Fibroblast of upper back skin (primary cell): ENCODE data around the gene ADAM22.

ENCODE experiments used
- DNase-seq: peaks from one replicate; pipeline ENCODE4 v3.0.0-alpha.2; 2013

Gene ADAM22

DNA sequence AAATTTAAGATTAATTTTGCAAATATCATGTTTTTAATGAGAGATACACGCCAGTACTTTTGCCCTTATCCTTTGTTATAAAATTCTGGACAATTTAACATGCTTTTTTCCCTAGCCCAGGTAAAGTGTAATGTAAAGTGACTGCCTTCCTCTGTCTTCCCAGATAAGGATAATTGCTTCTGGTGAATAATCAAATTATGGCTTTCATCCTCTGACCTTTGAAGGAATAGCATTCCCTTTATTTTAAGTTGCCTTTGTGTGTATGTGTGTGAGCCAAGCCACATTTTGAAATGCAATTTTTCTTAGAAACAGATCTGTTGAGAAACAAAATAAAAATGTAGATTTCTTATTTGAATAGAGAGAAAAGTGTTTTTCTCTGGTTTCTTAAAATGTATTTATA lies 107.5 kb downstream of the ADAM22 start:
- DNase-seq, result no peak

DNA sequence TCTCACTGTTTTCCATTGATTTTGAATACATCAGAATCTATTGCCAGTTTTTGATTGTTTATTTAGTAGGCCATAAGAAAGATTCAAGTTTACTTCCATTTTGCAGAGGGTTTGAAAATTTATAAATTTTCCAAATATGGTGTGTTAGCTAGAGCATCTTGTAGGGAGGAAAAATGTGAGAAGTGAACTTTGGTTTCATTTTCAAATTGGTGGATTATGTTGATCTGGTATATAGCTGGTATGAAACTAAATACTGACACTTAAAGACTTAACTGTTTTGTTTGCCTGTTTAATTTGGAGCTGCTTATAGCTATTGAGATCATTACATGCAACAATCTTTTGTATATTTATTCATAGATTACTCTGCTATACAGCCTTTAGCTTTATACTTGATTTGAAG lies 108.1 kb downstream of the ADAM22 start:
- no peak for DNase-seq

DNA sequence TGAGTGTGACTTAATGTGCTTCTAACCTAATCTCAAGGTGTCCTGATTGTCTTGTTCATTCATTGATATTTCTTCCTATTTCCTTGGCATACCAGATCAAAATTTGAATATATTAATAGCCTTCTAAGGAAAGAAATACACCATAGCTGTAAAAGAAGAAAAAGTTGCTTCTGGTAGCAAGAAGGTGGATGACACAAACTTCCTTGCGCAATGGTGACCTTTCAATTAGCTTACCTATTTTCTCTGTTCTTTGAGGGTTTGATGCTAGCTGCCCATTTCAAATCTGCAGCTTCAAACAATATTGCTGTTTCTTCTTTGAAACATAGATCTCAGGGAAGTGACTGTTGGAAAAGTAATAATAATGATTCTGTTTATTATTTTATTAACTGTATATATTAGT lies 108.8 kb downstream of the ADAM22 start:
- no peak for DNase-seq

DNA sequence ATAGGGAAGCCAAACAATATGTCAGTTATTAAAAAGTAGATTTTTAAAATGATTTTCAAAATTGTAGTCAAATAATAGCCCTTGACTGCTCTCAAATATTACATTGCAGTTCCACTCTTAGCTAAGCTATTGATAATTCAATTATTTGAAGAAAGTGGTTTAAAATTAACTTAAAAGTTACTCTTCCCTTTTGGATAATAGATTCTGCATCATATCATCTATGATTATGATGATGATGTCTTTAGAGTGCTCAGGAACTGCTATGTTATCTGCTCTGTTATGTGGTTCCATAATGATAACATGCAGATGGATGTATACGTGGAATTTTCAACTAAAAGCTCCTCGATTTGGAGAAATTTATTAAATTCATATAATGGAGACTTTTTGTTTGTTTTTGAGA lies 110.0 kb downstream of the ADAM22 start:
- no peak for DNase-seq

DNA sequence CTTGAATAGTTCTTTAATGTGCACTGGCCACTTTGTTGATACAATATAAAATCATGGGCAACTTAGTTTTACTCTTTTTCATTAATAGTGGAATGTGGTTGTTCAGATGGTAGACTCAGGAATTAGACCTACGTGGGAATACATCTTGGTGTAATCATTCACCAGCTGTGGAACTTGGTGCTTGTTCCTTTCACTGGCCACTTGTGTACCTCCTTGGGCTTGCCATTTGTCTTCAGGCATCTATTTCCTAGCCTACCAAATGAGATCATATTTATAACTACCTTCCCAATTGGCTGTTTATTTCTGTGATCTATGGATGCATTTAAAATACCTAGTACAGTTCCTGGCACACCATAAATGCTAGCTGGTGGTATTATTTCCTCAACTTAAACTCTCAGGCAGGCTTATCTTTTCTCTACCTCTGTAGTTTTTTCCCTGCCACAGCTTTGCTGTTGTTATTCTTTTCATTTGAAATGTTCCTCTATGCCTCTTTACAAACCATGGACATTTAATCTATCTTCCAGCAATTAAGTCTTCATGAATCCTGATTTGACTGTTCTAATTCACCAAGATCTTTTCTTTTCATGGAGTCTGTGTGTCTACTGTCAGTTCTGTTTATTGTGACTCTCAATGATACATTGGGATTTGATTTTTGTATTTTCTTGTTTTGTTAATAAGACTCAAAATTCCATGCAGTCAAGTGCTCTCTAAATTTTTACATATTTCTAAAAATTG lies 113.0 kb downstream of the ADAM22 start:
- DNase-seq, result no peak

DNA sequence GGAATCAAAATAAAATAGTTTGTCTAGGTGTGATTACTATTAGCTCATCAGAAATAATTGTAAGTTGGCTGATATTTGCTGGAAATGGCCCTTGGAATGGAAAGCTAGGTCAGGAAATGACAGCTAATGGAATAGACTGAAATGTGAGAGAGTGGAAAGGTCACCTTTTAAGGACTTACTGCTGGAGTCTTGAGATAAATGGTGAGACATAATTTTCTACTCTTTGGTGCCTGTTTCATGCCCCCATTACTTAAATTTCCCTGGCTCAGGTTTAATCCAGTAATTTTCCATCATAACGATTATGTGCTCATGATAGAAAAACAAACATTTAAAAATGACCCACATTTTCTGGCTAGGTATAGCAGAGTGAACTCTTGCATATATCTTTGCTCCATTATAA lies 123.6 kb downstream of the ADAM22 start:
- DNase-seq, result no peak

DNA sequence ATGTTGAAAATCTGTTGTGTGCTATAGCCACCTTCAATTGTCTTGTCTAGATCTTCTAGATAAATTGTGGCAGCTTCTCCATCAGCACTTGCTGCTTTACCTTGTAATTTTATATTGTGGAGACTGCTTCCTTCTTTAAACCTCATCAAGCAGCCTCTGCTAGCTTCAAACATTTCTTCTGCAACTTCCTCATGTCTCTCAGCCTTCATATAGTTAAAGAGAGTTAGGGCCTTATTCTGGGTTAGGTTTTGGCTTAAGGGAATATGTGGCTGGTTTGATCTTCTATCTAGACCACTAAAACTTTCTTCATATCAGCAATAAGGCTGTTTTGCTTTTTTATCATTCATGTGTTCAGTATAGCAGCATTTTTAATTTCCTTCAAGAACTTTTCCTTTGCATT lies 128.2 kb downstream of the ADAM22 start:
- no peak for DNase-seq

DNA sequence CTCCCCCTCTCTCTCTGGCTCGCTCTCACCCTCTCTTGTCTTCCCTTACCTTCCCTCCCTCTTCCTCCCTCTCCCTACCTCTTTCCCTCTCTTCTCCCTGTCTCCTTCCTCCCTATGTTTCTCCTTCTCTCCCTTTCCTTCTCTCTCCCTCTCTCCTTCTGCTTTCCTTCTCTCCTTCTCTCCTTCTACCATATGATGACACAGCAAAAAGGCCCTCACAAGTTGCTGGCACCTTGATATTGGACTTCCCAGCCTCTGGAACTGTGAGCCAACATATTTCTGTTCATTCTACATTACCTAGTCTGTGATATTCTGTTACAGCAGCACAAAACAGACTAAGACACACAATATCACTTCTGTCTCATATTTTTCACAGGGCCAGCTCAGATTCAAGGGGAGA lies 135.0 kb downstream of the ADAM22 start:
- DNase-seq, result no peak

DNA sequence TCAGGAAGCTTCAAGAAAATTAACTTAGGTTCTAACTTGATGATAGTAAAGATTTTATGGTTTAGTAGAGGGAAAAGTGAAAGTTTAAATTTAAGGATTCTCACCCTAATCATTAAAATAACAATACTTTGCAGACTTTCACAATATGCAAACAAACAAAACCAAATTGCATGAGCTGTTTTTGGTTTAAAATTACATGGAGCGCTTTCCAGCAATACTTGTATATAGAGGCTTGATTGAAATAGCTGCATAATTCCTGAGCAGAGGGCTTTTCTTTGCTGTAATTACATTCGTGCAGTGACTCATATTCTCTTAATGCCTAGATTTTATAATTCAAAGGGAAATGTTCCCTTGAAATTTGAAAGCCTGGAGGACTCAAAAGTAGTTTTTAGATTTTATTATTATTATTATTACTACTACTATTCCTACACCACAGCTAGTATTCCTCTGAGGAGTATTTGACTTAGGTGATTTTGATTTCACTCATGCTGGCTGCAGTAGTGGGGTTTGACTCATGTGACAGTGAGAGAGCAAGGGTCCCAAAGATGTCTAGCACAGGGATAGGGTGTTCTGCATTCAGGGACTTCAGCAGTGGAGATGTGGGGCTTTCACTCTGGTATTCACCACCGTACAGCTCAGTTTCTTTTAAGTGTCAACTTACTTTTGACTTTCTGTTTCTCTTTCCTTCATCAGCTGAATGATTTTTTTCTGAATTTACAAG lies 138.1 kb downstream of the ADAM22 start:
- DNase-seq, result no peak

DNA sequence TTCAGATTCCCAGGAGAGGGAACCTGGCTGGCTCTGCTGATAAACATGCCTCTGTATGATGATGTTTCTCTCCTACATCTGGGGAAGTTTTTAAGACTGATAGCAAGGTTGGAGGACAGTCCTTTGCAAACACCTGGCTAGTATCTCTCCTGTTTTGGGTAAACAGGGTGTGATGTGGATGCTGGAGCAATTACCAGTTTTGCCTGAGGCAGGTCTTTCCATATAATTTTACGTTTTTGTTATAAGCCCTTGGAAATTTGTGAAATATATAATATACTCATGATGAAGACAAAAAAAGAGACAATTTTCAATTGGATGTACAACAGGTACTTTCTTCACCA lies 138.6 kb downstream of the ADAM22 start:
- no peak for DNase-seq

DNA sequence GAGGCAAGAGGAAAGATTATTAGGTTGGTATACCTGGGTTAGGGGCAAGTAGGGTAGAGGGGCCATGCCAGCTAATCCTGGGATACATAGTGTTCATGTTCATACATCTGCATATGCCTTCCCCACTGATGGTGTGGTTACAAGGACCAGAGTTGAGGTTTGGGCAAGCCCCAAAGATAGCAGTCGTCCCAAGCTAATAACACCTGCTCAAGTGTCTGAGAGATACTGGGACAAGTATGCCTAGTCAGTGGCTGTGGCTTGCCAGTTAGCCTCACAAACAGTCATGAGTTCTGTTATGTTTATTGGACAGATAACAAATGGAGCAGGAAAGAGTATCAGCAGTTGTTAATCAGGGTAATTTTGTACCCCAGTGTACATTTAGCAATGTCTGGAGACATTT lies 139.6 kb downstream of the ADAM22 start:
- DNase-seq, result no peak

DNA sequence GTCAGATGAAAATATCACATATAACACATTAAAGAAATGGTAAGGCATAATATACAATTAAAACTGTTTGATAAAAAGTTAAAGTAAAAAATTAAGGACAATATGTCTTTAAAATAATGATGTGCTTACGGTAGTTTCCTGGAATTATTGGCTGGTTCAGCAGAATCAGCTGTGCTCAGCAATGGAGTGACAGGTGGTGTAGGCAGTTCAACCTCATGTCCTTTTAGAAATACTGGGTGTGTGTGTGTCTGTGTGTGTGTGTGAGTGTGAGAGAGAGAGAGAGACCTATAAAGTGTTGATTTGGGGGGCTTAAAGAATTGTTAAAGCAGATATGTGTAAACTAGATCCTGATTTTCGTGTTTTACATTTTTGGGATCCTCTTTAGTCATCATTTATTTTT lies 141.2 kb downstream of the ADAM22 start:
- DNase-seq, result no peak

DNA sequence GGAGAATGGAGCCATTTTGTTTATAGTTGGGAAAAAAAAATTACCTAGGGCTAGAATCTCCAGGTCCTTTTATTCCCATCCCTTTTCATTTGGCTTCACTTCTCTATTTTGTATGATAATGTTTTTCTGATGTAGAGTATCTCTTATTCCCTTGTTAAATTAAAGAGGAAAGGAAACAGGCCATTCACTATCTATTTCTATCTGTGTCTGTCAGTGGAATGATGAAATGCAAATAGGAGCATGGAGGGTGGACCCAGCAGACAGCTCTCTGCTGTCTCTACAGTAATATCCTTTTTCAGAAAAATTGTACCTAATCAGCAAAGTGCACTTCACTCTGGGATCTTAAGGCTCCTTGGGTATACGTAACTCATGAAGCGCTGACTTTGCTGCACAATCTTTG lies 149.8 kb downstream of the ADAM22 start:
- no peak for DNase-seq

DNA sequence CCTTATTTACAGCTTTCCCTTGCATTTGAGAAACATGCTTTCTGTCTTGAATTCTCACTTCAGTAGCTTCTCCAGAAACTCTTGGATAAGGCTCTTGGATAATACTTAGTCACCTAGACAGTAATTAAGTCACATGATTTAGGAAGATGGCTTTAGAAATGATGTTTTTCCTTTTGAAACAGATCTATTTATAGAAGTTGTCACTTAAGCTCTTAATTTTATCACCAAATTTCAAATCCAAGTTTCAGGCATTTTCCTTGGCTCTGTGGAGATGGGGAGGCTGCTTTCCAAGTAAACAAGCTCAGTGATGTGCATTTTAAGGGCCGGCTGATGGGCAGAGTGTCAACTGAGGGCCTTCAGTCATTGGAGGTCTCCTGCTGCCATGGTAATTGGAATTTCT lies 155.5 kb downstream of the ADAM22 start:
- DNase-seq, result no peak

DNA sequence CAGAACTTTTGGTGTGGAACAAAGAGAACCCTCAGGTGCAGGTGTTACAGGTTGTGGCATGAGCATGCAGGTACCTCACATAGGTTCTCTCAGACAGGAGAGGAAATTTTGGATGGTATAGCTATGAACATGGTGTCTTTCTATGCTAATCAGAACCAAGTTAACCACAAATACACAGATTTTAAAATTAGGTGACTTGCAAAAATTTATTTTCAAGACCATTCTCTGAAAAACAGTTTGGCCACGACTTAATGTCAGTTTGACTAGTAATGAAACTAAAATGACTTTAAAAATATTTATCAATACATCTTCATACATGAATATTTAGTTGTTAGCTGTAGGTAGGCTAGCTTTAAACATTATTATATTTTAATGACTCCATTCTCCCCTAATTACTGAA lies 156.2 kb downstream of the ADAM22 start:
- DNase-seq, result no peak

DNA sequence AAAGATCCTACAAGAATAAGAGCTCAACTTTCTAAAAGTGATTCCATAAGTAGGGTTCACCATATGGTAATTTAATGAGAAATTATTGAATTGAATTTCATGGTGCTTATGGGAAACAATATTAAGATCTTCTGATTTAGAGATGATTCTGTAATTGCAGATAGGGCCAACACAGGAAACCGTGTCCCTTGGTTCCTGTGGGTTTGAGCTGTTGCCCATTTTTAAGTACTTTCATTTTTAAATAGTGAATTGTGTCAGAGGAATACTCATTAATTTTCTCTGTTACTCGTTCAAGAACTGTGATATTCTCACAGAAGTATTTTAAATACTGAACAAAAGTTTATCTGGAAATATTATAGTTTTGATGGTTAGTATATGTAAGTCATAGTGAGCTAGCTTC lies 156.6 kb downstream of the ADAM22 start:
- DNase-seq, result no peak

DNA sequence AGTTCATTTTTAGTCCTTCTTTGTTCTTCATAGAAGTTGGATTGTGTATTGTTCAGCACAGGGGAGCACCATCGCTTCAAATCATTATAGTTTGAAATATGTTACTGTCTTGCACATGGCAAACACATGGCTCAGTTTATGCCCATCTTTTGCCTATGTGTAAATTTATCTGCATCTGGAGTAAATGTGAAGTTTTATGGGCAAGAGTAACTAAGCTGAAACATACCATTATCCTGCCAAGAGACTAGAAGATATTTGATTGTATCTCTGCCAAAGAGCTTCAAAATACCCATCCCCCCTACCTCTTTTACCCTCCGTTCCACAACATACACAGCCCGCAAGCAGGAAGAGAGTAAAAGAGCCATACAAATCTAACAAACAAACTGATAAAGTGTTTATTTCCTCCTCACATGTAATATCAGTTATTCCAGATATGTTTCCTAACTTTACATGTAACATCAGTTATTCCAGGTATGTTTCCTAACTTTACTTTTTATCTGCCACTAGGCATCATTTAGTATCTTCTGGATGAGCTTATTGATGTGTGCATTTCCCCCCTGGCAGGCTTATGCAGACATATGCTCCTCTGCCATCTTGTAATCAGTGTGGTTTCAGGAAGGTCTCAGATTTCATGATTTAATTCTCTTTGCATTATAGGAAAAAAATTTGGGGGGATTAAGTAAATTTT lies 158.1 kb downstream of the ADAM22 start:
- DNase-seq, result no peak

DNA sequence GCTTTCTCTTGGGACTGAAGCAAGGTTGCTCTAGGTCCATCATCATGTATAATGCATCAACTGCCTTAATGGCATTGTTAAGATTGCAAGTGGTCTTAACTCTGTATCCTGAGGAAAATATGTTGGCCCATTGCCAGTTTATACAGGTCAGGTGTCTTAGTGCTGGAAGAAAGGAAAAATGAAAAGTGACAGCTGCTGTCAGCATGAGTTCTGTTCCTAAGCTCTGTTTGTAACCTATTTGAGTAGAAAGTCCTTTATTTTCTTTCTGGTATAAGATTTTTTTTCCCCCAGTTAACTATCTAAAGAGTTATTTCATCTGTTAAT lies 158.6 kb downstream of the ADAM22 start:
- DNase-seq, result no peak

DNA sequence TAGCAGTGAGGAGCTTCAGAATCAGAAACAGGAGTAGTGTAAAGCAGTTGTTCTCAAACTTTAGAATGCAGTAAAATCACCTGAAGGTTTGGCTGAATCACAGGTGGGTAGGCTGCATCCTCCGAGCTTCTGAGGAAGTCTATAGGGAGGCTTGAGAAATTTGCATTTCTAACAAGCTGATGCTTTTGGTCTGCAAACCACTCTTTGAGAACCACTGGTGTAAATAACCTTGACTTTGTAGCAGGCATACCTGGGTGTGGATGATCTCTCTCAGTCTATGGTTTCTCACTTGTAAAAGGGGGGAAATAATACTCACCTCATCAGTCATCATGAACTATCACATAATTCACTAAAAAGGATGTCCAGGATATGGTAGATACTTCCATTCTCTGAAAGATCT lies 167.7 kb downstream of the ADAM22 start:
- DNase-seq, result no peak

DNA sequence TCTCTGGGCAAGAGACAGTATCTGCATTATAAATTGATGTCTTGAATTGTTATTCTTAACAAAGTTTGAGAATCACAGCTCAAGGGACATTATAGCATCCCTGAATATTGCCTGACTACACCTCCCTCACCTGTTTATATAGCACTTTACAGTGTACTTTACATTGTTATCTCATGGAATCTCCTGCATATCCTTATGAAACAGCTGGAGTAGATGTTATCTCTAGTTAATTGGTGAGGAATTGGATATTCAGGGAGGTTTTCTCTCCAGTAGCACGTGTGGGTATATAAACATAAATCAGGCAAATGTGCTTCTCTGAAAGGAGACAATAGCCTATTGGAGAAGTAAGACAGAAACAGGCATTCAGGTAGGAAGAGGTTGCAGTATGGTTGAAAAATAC lies 168.6 kb downstream of the ADAM22 start:
- no peak for DNase-seq

DNA sequence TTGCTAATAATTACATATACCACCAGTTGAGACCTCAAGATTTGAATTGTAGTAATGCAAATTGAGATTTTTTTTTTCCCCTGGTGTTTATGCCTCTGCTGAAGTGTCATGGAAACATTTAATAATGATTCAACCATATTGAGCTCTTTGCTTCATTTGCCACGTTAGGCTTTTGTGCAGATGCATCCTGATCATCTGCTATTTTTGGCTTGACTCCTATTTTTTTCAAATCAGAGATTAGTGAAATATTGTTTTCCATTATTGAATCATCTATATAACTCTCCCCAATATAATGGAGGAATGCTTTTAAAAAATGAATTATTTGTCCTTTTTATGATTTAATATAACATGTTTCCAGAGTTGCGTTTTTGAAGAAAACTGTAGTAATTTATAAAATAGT lies 170.7 kb downstream of the ADAM22 start:
- DNase-seq, result no peak

DNA sequence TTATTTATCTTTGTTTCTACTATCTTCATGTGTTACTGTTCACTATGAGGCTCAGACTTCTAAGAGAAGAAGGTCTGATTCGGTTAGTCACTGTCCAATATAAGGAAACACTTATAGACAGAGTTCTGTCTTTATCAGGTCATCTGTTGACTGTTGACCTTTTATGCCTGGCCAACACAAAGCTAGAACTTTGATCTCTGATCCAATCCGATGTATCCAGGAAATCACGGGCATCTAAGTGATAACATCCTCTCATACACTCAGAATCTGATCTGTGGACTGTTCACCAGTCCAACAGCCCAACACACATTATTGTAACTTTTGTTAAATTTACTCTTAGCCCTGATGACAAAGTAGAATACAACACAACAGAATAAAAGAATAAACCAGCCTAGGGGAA lies 171.2 kb downstream of the ADAM22 start:
- no peak for DNase-seq

DNA sequence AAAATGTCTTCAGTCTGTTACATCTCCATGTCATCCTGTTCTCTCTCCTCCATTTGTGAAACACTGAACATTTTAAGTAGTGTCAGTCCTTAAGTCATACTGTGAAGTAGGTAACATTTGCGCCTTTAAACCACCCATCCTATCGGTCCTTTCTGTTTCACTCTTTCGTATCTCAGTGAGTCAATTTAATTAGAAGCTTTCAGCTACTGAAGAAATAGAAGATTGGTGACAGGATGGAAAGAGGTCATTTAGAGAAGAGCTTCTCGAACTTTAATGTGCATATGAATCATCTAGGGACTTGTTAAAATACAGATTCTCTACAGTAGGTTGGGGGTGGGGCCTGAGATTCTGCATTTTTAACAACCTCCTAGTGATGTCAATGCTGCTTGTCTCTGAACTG lies 172.4 kb downstream of the ADAM22 start:
- DNase-seq, result no peak

DNA sequence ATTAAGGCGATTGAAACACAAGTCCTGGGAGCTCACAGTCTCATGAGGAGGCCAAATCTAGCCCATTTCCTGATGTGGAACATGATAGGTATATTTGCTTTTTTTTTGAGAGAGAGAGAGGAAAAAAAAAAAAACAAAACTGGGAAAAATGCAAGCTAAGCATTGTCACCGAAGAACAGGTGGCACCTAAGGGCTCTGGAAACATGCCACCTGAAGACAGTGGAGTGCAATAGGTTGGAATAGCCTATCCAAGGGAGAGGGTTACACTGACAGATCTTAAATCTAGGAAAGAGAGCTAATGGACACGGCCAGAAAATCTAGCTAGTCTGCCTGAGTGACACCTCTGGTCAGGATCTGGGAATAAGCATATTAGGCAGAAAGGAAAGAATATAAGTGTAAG lies 175.6 kb downstream of the ADAM22 start:
- no peak for DNase-seq
